PC-3 (cell line): ENCODE data around the gene AGO1.

Experiments used
- EZH2 ChIP-seq: fragments of 300-600 bp; sonication (generic); IDR thresholded peaks from one replicate; pipeline ENCODE4 v1.6.1; 2017; ENCODE audit warnings: antibody characterized with exemption, mild to moderate bottlenecking, low read length; ENCODE audit not compliant: unreplicated experiment
- TF ChIP-seq, protein P1 (sequence below): fragments of 300-600 bp; sonication (generic); conservative IDR thresholded peaks from 2 replicates; pipeline ENCODE4 v1.5.1; 2017; ENCODE audit warnings: antibody characterized with exemption, low read depth, mild to moderate bottlenecking, low read length

DNA sequence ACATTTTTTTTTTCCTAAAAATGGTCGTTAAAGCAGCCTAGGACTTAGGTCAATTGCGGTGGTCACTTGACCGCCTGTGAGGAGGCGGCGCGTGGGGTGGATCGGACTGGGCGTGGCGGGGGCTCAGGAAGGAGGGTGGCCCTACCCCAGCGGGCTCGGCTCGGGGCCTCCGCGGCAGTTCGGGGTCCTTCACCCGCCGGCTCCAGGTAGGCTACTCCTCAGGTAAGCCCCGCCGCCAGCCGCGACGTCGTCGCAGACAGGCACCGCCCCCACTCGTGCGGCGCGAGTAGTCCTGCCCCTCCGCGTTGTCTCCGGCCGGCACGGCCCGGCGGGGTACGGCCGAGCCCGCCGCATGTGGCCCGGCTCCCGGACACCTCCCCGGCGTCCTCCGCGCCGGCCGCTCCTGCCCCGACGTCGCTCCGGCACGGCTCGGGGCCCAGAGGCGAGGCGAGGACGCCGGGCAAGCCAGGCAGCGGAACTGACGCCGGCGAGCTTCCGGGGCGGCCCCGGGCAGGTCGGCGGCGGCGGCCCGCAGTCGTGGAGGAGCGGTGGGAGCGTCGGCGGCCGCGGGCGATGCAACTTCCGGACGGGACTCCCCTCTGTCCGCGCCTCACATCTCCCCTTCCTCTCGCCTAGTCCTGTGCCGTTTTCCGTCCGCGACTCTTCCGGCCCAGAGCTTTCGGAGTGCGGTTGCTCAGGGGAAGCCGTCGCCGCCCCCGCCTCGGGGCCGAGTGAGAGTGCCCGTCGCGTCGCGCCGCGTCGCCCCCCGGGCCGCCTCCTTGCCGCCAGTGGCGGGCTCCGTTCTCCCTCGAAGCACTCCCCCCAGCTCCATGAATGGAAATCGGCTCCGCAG, 47.8 kb downstream of the AGO1 start, which contains the start of gene AGO3:
- TF ChIP-seq EZH2, result no peak
- TF ChIP-seq, protein P1, sequence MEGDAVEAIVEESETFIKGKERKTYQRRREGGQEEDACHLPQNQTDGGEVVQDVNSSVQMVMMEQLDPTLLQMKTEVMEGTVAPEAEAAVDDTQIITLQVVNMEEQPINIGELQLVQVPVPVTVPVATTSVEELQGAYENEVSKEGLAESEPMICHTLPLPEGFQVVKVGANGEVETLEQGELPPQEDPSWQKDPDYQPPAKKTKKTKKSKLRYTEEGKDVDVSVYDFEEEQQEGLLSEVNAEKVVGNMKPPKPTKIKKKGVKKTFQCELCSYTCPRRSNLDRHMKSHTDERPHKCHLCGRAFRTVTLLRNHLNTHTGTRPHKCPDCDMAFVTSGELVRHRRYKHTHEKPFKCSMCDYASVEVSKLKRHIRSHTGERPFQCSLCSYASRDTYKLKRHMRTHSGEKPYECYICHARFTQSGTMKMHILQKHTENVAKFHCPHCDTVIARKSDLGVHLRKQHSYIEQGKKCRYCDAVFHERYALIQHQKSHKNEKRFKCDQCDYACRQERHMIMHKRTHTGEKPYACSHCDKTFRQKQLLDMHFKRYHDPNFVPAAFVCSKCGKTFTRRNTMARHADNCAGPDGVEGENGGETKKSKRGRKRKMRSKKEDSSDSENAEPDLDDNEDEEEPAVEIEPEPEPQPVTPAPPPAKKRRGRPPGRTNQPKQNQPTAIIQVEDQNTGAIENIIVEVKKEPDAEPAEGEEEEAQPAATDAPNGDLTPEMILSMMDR, result no peak
